Measurements from ENCODE around the gene GNAT2.
"Not testable (repeated sequence)": the region's sequence is repeated elsewhere in the genome, so short reads cannot be mapped to it uniquely, and the experiment has no call there.

The GNAT2 gene

DNA sequence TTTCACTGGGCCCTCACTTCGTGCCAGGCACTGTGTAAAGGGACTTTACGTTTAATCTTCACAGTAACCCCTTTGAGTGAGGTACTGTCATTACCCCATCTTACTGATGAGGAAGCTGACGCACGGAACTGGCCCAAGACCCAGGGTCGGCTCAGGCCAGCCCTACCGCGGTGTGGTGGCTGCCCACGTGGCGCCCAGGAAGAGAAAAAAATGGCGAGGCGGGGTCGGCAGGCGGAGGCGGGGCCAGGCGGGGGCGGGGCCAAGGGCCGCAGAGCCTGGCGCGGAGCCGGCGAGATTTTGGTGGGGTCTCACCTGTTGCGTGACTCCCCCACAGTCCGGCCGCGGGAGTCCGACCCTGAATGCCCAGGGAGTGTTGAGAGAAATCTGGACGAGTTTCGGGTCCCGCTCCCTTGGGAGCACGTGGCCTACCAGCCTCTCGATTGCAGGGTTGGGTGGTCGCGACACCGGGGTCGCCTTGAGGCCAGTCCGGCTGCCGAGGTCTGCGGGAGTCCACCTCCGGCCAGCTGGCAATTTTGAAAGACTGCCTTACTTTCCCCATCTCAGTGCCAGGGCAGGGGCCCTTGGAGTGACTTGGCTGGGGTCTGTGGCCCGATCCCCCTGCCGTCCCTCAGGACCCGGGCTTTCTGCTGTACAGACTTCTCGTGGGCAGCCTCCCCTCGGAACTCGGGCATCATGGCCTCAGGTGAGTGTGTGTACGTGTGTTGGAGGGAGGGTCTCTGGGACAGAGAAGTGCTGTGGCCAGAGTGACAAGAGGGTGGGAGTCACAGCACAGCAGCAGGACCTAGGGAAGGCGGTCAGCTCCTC is at the start of gene GNAT2, which contains the start of gene AMPD2:
TSS of gene GNAT2 (minus strand) at position 41 of the 825 bp plus-strand sequence. CDS start 6,746 bp downstream, outside the sequence.
TSS of gene AMPD2 (plus strand) at position 262 of the 825 bp plus-strand sequence. CDS start 1,339 bp downstream, outside the sequence.
- peak; percentile 67 to 68 for DNase-seq (ENCODE audit: low read depth in 2 of 2)

GRCh38 chr1:109668123-109668775 is 48.8 kb upstream of the GNAT2 start:
- DNase-seq (ENCODE audit: low read depth in 2 of 2), result no peak

- DNase-seq (ENCODE audit: low read depth in 2 of 2), result peak; percentile 78 to 87
Observed at GRCh38 chr1:109667452-109668122, 48.2 kb upstream of the GNAT2 start, which contains the start of gene GSTM2. GSTM2 (plus strand) TSS chr1:109668057; CDS start chr1:109668116, 59 bp downstream.

DNA sequence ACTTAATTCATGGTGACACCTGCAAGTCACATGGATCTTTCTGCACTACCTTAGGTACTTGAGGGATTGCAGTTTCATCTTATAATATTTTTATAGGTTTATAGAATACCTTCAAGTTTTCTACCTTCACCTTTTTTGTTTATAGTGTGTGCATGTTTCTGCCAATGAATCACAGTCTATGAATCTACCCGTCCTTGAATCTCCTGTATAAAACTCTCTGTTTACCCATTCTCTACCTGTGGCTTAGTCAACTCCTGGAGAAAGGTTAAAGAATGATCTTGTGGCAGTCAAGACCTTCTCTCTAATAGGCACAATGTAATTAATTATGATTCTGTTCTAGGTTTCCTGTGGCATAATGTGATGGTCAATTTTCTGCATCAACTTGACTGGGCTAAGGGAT is 45.3 kb upstream of the GNAT2 start:
- no peak for DNase-seq (ENCODE audit: low read depth in 2 of 2)

DNA sequence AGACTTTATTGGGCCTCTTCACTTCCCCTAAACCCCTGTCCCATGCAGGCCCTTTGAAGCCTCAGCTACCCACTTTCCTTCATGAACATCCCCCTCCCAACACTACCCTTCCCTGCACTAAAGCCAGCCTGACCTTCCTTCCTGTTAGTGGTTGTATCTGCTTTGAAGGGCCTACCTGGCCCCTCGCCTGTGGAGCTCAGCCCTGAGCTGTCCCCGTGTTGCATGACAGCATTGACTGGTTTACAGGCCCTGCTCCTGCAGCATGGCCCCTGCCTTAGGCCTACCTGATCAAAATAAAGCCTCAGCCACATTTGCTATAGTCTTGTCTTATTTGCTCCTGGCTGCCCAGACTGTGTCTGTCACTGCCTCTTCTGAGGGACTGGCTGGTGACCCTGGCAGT is 42.0 kb upstream of the GNAT2 start:
- no peak for DNase-seq (ENCODE audit: low read depth in 2 of 2)

GRCh38 chr1:109660691-109661026 is 41.2 kb upstream of the GNAT2 start:
- not testable (repeated sequence) for DNase-seq (ENCODE audit: low read depth in 2 of 2)

- no peak for DNase-seq (ENCODE audit: low read depth in 2 of 2)
Observed at GRCh38 chr1:109659997-109660690, 40.7 kb upstream of the GNAT2 start.

- no peak for DNase-seq (ENCODE audit: low read depth in 2 of 2)
Observed at GRCh38 chr1:109659145-109659544, 39.7 kb upstream of the GNAT2 start.

GRCh38 chr1:109658533-109659042 is 39.2 kb upstream of the GNAT2 start:
- DNase-seq (ENCODE audit: low read depth in 2 of 2), result no peak

DNA sequence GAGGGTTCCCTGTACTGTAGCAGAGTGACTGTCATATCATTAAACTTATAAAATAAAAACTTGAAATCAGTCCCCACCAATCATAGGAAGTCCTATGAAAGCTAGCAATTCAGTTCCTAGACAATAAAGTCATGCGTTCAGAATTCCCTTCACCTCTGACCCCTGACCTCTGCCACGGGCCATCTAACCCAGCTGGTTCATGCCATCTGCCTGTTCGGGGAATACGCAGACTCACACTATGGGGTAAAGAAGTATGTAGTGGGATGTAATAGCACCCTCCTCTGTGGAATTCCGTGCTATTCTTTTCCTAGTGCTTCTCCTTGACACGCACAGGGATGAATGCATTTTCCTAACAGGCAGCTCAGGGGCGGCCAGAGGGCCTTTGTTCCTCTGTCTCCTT is 38.6 kb upstream of the GNAT2 start:
- DNase-seq (ENCODE audit: low read depth in 2 of 2), result no peak

GRCh38 chr1:109657395-109657794 is 38.0 kb upstream of the GNAT2 start:
- DNase-seq (ENCODE audit: low read depth in 2 of 2), result no peak

DNA sequence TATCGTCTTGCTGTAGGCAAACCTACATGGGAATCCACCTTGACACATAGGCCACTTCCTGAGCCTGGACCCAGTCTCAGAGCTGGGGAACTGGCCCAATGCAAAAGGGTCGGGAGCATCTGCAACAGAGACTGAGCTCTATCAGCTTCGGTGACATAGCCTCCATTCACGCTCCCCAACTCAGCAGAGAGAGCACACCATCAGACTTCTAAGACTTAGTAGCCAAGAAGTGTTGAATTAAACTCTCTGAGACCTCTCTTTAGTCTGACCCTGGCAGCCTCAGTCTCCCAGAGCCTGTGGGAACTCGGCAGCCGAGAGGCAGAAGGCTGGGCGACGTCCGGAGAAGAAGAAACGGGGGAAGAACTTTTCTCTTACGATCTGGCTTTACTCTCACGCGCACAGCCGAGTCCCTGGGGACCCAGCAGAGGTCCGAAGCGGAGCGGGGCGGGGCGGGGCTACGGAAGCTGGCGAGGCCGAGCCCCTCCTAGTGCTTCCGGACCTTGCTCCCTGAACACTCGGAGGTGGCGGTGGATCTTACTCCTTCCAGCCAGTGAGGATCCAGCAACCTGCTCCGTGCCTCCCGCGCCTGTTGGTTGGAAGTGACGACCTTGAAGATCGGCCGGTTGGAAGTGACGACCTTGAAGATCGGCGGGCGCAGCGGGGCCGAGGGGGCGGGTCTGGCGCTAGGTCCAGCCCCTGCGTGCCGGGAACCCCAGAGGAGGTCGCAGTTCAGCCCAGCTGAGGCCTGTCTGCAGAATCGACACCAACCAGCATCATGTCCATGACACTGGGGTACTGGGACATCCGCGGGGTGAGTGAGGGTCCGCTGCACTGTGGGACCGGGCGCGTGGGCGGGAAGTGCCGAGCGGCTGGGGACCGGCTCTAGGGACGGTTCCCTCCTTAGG is 36.5 kb upstream of the GNAT2 start, which contains the start of gene GSTM4:
TSS of gene GSTM4 (plus strand) at position 485 of the 905 bp plus-strand sequence. CDS start at position 776, 291 bp downstream.
- peak; percentile 66 to 67 for DNase-seq (ENCODE audit: low read depth in 2 of 2)

GRCh38 chr1:109654519-109654918 is 35.1 kb upstream of the GNAT2 start:
- DNase-seq (ENCODE audit: low read depth in 2 of 2), result no peak

GRCh38 chr1:109653306-109653705 is 33.9 kb upstream of the GNAT2 start:
- no peak for DNase-seq (ENCODE audit: low read depth in 2 of 2)

DNA sequence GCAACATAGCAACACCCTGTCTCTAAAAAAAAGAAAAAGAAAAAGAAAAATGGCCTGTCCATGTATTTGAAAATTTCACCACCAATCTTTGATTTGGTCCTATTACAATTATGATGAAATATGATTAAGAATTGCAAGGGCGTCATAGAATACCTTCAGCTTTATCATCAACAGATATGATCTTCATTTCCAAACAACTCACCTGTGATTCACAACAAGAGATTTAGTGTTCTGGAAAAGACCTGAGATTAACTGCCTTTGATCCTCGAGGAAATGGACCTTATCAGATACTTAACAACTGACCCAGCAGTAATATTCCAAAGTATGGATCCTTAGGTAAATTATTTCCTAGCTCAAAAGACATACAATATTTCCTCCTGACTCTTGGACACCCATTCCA is 33.0 kb upstream of the GNAT2 start:
- no peak for DNase-seq (ENCODE audit: low read depth in 2 of 2)

GRCh38 chr1:109650609-109651008 is 31.2 kb upstream of the GNAT2 start:
- no peak for DNase-seq (ENCODE audit: low read depth in 2 of 2)

GRCh38 chr1:109649491-109649914 is 30.1 kb upstream of the GNAT2 start:
- no peak for DNase-seq (ENCODE audit: low read depth in 2 of 2)

- DNase-seq (ENCODE audit: low read depth in 2 of 2), result no peak
Observed at GRCh38 chr1:109644670-109645069, 25.3 kb upstream of the GNAT2 start.

DNA sequence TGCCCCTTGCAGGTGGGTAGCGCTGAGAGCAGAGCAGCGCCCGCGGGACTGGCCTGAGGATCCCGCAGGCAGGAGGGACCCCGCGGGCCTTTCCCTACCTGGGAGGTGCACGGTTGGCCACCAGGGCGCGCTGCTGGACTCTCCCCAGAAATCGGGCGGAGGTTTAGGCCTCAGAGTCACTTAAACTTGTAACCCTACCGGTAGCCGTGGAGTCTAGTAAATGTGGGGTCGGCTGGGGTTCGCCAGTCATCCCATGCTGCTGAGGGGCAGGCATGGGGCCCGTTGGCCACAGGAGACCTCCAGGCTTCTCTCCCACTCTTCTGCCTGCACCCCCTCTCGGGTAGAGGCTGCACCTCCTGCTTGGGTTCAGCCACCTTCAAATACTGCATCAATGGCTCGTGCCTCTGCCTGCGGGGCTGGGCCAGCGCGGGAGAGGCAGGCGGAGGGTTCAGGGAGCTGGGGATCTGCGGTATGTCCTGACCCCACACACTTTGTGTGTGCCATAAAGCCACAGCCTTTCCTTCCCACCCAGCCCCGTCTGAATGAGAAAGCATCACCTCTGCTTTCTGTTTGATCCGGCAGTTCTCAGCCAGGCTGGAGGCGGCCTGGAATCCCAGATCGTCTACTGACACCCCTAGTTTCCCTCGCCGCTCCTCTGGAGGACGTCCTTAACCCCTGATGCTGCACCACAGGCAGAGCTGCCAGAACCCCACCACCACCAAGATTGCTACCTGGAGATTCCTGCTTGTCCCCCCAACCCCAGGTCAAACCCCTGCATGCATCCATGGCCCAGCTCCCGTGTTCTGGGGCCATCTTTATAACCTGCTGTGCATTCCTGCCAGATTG is 24.2 kb upstream of the GNAT2 start:
- DNase-seq (ENCODE audit: low read depth in 2 of 2), result peak; percentile 86 to 92

All from stimulated activated CD4-positive, alpha-beta T cell treated with anti-CD3 and anti-CD28 coated beads, Interleukin-4, amount 100 ng/mL, for 48 hours (primary cell).